PFSK-1 (cell line): Measurements from ENCODE around the gene TK2.

Experiments
- POLR2AphosphoS5 ChIP-seq: IDR thresholded peaks from 2 replicates; pipeline ENCODE4 v1.6.1; 2012; ENCODE audit warnings: low read depth, mild to moderate bottlenecking, control low read depth, low read length, moderate library complexity
- TAF1 ChIP-seq: IDR thresholded peaks from 2 replicates; pipeline ENCODE4 v1.6.1; 2012; ENCODE audit warnings: low read length, control low read depth, borderline replicate concordance; ENCODE audit not compliant: insufficient read depth

DNA sequence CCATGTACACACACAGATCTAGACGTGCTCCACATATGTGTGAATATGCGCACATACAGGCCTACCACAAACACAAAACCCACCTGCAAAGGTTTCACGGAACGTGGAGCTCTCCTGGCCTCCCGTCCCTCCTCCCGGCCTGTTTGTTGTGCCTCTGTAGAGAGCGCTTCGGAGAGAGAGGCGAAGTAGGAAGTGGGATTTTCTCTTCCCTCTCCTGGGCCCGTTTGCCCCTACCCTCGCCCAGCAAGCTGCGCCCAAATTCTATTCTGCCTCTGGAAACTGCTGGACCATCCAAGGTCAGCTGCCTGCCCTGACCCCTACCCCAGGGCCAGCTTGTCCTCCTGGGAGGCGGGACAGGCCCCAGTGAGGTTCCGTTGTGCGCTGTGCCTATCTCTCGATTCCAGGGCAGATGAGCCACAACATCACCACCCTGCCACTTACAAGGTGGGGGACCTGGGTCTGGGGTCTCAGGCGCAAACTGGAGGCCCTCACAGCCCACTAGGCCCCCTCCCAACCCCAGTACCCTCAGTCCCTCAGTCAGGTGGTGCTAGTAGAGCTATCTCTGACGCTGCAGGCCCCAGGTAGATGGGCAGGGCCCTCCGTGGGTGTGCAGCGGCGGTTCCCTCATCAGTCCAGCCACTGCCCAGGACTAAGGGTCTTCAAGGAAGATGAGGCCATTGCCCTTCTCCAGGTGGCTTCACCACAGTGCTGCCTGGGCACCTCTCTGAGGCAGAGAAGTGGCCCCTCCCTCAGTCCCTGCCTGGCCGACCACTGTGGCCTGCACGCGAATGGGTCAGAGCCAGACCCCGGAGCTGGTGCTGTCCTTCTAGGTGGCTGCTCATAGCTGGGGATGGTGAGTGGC lies 68.6 kb downstream of the TK2 start:
- TF ChIP-seq TAF1 (no peak), POLR2AphosphoS5 (no peak)
